Activated CD4-positive, alpha-beta T cell treated with anti-CD3 and anti-CD28 coated beads for 4 hours (primary cell): Measurements from ENCODE around the gene WDR91.
"Not testable (repeated sequence)": the region's sequence is repeated elsewhere in the genome, so short reads cannot be mapped to it uniquely, and the experiment has no call there.

Experiments
- DNase-seq, 2 donors: peaks; one replicate each; pipeline ENCODE4 v3.0.0-alpha.2; 2020

WDR91 gene

GRCh38 chr7:135175931-135176330 lies 35.4 kb downstream of the WDR91 start:
- no peak for DNase-seq

- no peak for DNase-seq
Measured at GRCh38 chr7:135174941-135175340, 36.4 kb downstream of the WDR91 start.

- not testable (repeated sequence) for DNase-seq
Measured at GRCh38 chr7:135173916-135174315, 37.4 kb downstream of the WDR91 start.

DNA sequence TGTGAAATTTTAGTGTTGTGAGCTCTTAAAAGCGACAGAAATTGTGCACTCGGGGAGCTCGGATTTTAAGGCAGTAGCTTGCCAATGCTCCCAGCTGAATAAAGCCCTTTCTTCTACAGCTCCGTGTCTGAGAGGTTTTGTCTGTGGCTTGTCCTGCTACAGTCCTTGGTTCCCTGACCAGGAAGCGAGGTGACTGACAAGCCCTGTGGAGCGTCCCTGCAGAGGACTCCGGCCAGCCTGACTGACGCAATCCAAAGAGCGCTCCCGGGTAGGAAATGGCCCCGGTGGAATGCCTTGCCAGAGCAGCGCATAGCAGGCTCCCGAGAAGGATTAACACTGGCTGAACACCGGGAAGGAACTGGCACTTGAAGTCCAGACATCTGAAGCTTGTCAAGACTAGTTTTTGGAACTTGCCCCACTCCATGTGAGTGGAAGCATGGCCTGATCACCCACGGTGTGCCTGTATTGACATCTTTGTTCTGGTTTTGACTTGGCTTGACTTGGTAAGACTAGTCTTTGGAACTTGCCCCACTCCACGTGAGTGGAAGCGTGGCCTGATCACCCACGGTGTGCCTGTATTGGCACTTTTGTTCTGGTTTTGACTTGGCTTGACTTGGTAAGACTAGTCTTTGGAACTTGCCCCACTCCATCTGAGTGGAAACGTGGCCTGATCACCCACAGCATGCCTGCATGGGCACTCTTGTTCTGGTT lies 39.6 kb downstream of the WDR91 start:
- not testable (repeated sequence) for DNase-seq

- not testable (repeated sequence) for DNase-seq
Measured at GRCh38 chr7:135170998-135171481, 40.3 kb downstream of the WDR91 start.

GRCh38 chr7:135170274-135170997 lies 40.9 kb downstream of the WDR91 start, which contains the start of gene CYREN:
Gene CYREN, minus strand, starts transcription at chr7:135170707. Its CDS starts 1,785 bp downstream, at chr7:135168922.
- peak; percentile 90 for DNase-seq

- DNase-seq = peak in 1 of 2 donors; percentile 23
Measured at GRCh38 chr7:135169964-135170273, 41.4 kb downstream of the WDR91 start.

DNA sequence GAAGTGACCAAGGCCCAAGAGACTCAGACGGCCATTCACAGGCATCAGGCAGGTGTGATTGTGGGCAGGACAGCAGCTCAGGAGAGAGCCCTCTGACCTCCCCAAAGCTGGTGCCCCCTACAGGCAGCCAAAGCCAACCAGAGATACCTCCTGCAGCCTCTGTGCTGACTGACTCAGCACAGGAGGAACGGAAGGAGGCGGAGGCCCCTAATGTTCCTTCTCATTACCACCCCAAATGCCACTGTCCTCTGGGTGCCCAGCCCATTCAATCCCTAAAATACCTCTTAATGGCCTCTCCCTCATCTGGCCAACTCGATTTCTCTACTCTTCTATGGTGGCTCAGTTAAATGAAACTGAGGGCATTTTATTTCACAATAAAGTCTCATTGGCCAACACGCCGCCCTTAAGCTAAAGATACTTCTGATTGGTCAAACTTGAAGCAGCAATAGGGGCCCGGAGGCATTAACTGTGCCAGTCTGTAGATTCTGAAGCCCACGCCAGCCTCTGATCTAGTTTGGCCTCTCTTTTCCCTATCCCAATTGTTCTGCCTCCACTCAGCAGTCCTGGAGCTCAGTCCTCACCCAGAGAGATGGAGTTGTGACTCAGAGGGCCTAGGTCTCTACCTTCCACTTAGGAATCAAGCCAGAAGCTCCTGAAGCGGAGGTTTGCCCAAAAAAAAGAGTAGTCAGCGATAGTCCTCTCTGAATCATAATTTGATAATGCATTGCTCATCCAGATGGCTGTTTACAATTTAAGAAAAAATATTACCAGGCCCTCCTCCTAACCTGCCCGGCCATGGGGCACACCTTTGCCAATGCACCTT lies 42.0 kb downstream of the WDR91 start:
- peak; percentile 61 to 64 for DNase-seq

- DNase-seq = no peak
Measured at GRCh38 chr7:135168489-135169140, 42.7 kb downstream of the WDR91 start.

GRCh38 chr7:135168001-135168400 lies 43.3 kb downstream of the WDR91 start:
- DNase-seq = peak; percentile 33 to 46

DNA sequence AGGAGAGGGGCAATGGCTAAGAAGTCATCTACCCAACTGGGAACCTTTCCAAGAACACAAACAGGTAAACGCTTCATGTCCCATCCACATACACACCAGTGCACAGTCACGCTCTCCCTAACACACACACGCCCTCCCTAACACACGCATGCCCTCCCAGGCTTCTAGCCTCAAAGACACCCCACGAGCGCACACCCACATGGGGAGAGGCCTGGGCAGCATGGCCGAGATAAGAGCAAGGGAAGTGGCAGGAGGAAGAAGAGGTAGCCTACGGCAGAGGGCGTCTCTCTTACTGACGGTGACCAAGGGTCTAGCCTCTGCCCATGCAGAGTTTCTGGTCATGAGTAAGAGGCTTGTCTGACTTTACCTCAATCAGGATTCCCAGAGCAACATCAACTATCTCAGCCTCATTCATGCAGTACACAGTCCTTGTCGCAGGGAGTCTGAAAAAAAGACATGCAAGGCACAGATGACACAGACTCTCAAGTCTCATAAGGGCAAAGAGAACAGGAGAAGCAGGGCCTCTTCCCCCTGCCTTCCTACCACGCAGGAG lies 43.9 kb downstream of the WDR91 start:
- no peak for DNase-seq

DNA sequence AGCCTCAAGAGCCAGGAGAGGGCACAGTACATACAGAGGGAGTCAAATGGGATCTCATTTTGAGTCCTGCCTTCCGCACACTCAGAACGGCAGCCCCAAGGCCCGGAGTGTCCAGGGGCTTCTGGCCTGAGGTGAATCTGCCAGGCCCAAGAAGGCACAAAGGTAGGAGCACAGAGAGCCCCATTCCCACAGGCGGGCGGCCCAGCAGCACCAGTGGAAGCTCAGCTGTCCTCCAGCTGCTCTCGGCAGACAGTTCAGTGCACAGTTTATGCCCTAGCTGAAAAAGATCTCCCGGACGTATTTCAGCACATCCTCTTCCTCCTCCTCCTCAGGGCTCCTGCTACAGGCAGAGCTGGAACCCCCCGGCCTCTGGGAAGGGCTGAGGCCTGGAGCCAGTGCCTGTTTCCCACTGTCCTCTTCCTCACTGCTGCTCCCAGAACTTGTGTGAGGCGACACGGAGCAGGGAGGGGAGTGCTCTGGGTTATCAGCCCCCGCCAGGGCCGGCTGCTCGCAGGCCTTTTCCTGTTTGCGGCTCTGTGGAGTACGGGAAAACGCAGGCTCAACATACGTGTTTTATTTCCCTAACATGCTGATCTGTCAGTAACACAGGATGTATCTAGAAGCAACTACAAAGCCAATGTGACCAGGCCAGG lies 44.9 kb downstream of the WDR91 start:
- DNase-seq = no peak

- no peak for DNase-seq
Measured at GRCh38 chr7:135165862-135166261, 45.5 kb downstream of the WDR91 start.

- DNase-seq = no peak
Measured at GRCh38 chr7:135164357-135165061, 46.8 kb downstream of the WDR91 start.

DNA sequence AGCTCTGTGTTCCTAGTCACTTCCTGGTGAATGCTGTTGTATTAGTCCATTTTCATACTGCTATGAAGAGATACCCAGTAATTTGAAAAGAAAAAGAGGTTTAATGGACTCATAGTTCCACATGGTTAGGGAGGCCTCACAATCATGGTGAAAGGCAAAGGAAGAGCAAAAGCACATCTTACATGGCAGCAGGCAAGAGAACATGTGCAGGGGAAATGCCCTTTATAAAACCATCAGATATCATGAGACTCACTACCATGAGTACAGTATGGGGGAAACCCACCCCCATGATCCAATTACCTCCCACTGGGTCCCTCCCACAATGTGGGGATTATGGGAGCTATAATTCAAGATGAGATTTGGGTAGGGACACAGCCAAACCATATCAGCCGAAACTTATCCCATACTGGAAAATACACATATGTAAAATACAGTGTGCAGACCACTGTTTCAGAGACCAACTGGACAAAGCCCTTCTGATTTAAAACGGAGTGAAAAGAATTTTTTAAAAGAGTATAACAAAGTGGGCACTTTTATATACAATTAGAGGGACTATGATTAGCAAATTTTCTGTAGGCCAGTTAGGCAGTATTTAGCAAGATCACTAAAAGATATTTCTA lies 48.8 kb downstream of the WDR91 start:
- DNase-seq = no peak

DNA sequence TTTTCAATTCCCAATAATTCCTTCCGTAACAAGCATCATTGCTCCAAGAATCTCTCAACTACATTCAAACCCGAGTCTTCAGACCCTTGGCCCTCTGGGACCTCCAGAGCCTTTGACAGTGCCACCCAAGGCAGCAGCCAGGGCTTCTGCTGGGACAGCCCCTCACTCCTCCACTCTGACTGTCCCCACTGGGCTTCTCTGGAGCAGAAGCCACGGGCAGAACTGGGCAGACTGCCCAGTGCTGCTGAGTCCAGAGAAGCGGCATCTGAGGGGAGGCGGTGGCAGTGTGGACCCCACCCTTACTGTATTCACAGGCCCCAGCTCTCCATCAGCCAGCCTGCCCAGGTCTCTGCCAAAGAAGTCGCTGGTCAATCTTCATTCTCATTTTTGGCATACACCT lies 49.7 kb downstream of the WDR91 start:
- no peak for DNase-seq

DNA sequence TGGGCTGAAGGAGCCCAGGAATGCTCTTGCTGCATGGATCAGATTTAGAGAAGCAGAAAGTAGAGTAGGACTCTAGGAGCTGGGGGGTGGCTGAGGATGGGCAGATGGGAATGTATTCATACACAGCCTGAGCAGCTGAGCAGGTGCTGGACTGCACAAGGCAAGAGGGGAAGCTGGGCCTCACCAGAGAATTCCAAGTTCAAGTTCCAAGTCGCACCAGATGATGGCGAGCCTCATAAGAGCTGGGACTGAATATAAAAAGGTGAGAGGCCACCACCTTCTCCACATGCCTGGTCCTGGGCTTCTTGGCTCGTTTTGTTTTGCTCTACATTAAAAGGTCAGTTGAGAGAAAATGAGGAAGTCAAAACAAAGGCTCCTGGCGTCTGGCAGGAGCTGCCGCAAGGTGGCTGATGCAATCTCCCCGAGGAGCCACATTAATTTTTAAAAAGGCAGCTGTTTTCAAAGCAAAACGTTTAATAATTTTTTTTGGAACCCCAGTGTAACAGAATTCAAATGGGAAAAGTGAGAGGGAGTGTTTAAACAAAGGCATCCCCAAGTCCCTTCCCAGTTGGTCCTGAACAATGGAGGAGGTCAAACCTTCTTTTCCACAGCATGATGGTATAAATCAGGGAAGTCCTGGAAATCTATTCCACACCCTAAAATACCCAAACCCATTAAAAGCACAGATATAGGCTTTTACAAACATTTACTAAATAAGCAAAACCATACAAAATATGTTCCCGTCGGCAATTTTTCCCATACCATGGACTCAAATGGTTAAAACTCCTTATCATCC lies 50.3 kb downstream of the WDR91 start:
- DNase-seq = no peak

- DNase-seq = no peak
Measured at GRCh38 chr7:135160098-135160857, 51.0 kb downstream of the WDR91 start.
